Testis (tissue), 3 donors: ENCODE data around the gene ZNF490. TPM values are rescaled to one million over a fixed set of nuclear protein-coding genes. Genes with fewer than 3 reads are reported as not detected.

Source experiments
- DNase-seq: peaks from one replicate; pipeline ENCODE4 v3.0.0-alpha.2; 2019
- H3K27ac ChIP-seq, 2 donors: fragments of 200-600 bp; sonication (generic); one replicate each; pipeline ENCODE4 v1.5.1; 2019
- H3K27me3 ChIP-seq: fragments of 200-600 bp; sonication (generic); one replicate; pipeline ENCODE4 v1.5.1; 2019
- H3K36me3 ChIP-seq: fragments of 200-600 bp; sonication (generic); one replicate; pipeline ENCODE4 v1.5.1; 2017; ENCODE audit warnings: low read depth; ENCODE audit errors: missing control alignments
- H3K4me1 ChIP-seq: fragments of 200-600 bp; sonication (generic); one replicate; pipeline ENCODE4 v1.5.1; 2019
- H3K4me3 ChIP-seq, 2 donors: fragments of 200-600 bp; sonication (generic); one replicate each; pipeline ENCODE4 v1.5.1; 2017 to 2019
- H3K9me3 ChIP-seq: fragments of 200-600 bp; sonication (generic); one replicate; pipeline ENCODE4 v1.5.1; 2017
- CTCF ChIP-seq, 3 experiments: fragments of 450-650 bp in 2 of 3; fragments of 200-600 bp in 1 of 3; sonication (generic) in 1 of 3; IDR thresholded peaks; one replicate each; pipeline ENCODE4 v1.5.1; 2016 to 2019; ENCODE audit warnings: antibody characterized with exemption in 3 of 3, mild to moderate bottlenecking in 2 of 3, moderate library complexity in 1 of 3
- POLR2A ChIP-seq: fragments of 450-650 bp; IDR thresholded peaks from one replicate; pipeline ENCODE4 v1.6.1; 2017; ENCODE audit warnings: antibody characterized with exemption, mild to moderate bottlenecking, moderate library complexity
- WGBS, 2 donors: methylation state at CpG; one replicate each; pipeline ENCODE4 v1.1.5; 2018; 5-methylcytosine and 5-hydroxymethylcytosine counted together
- intact Hi-C: fragments of 100-400 bp; cut with DNase I; formaldehyde crosslinking; loops from one replicate; pipeline ENCODE4 v1.15.1; 2023; ENCODE audit warnings: low total_unique reads
- polyA plus RNA-seq: library from polyadenylated mRNA; stranded (reverse); fragments of 350-450 nt; fragmentation: Illumina TruSeq; extraction: RNeasy Lipid Tissue Mini Kit (QIAGEN cat#74804); gene quantifications from one replicate; pipeline ENCODE4 v1.2.3, GENCODE V29; 2014; ENCODE audit warnings: low read depth, low replicate concordance; ENCODE audit not compliant: insufficient read depth
- total RNA-seq, 2 donors: library from RNA; depleted of rRNA; stranded (reverse); fragments of >200 nt; gene quantifications; one replicate each; pipeline ENCODE4 v1.2.3, GENCODE V29; 2016

The ZNF490 gene
- total and polyA plus RNA-seq, 3 donors from 2014 or later: 2.5 to 10.4 (median 6.6) TPM

- intact Hi-C loops: no loop called here
Measured at GRCh38 chr19:12546903-12547302, 63.7 kb downstream of the ZNF490 start.

GRCh38 chr19:12546068-12546467, 64.5 kb downstream of the ZNF490 start:
- H3K27ac ChIP-seq: no peak overlapping the region
- H3K36me3 ChIP-seq: no peaks in the 10 kb centered on the region
- intact Hi-C loops: no loop called here
- no peak for TF ChIP-seq CTCF (IDR thresholded peaks at IDR 0.05)
- TF ChIP-seq POLR2A: no peak
- H3K4me3 ChIP-seq: no peak overlapping the region
- H3K4me1 ChIP-seq: peaks cover 10% of the 10 kb centered on the region
- H3K9me3 ChIP-seq: no peaks in the 10 kb centered on the region
- WGBS, 2 donors: 89 to 93% methylated on average over 5 of the region's 5 CpGs
- no peak for DNase-seq
- no peaks in the 10 kb centered on the region for H3K27me3 ChIP-seq

More at GRCh38 chr19:12546903-12547302, 63.7 kb downstream of the ZNF490 start:
- Histone ChIP-seq H3K27me3 (no peaks in the 10 kb centered on the region), H3K27ac (no peak overlapping the region), H3K9me3 (no peaks in the 10 kb centered on the region), H3K36me3 (no peaks in the 10 kb centered on the region), H3K4me3 (no peak overlapping the region), H3K4me1 (peaks cover 10% of the 10 kb centered on the region)
- DNase-seq: no peak
- TF ChIP-seq CTCF (IDR thresholded peaks at IDR 0.05): no peak
- WGBS, 2 donors: 76 to 80% methylated on average over 2 of the region's 2 CpGs

- H3K36me3 ChIP-seq: no peaks in the 10 kb centered on the region
- intact Hi-C loops: no loop called here
- H3K4me3 ChIP-seq: no peak overlapping the region
- no peaks in the 10 kb centered on the region for H3K27me3 ChIP-seq
- 94 to 96% methylated on average over 8 of the region's 8 CpGs for whole genome bisulfite sequencing, 2 donors
- no peaks in the 10 kb centered on the region for H3K9me3 ChIP-seq
- peaks cover 9% of the 10 kb centered on the region for H3K4me1 ChIP-seq
- DNase-seq: no peak
- TF ChIP-seq CTCF (IDR thresholded peaks at IDR 0.05): no peak
- no peak overlapping the region for H3K27ac ChIP-seq
Measured at GRCh38 chr19:12545267-12545666, 65.3 kb downstream of the ZNF490 start.

GRCh38 chr19:12544401-12544876, 66.2 kb downstream of the ZNF490 start:
- no peak for DNase-seq
- Histone ChIP-seq H3K27ac (no peak overlapping the region), H3K27me3 (no peaks in the 10 kb centered on the region), H3K9me3 (no peaks in the 10 kb centered on the region), H3K36me3 (no peaks in the 10 kb centered on the region), H3K4me3 (no peak overlapping the region), H3K4me1 (peaks cover under 1% of the 10 kb centered on the region)
- WGBS, 2 donors: 54 to 76% methylated on average over 5 of the region's 5 CpGs
- intact Hi-C loops: no loop called here
- TF ChIP-seq POLR2A (no peak), CTCF (IDR thresholded peaks at IDR 0.05) (no peak)

GRCh38 chr19:12543855-12544254, 66.8 kb downstream of the ZNF490 start:
- no peak overlapping the region for H3K27ac ChIP-seq
- 96 to 100% methylated on average over 1 of the region's 1 CpG for WGBS, 2 donors
- H3K4me3 ChIP-seq: no peak overlapping the region
- DNase-seq: no peak
- TF ChIP-seq CTCF (IDR thresholded peaks at IDR 0.05): no peak
- TF ChIP-seq POLR2A: no peak
- no peaks in the 10 kb centered on the region for H3K36me3 ChIP-seq
- H3K27me3 ChIP-seq: no peaks in the 10 kb centered on the region
- intact Hi-C loops: no loop called here
- no peaks in the 10 kb centered on the region for H3K9me3 ChIP-seq
- no peaks in the 10 kb centered on the region for H3K4me1 ChIP-seq
